CD4-positive, alpha-beta T cell treated with Interleukin-15 for 4 hours (primary cell): ENCODE data around the gene SDF4.

Experiments
- DNase-seq: peaks from one replicate; pipeline ENCODE4 v3.0.0-alpha.2; 2020; ENCODE audit warnings: low spot score

The SDF4 gene

GRCh38 chr1:1212780-1213344 is 18.9 kb downstream of the SDF4 start:
- DNase-seq, result no peak

GRCh38 chr1:1211541-1212441 is 20.0 kb downstream of the SDF4 start:
- DNase-seq, result no peak

GRCh38 chr1:1210726-1211540 is 20.9 kb downstream of the SDF4 start:
- no peak for DNase-seq

- DNase-seq, result no peak
Measured at GRCh38 chr1:1208713-1209433, 22.9 kb downstream of the SDF4 start.

- no peak for DNase-seq
Measured at GRCh38 chr1:1207571-1207892, 24.3 kb downstream of the SDF4 start.

- DNase-seq, result no peak
Measured at GRCh38 chr1:1206966-1207531, 24.8 kb downstream of the SDF4 start.

GRCh38 chr1:1206376-1206965 is 25.3 kb downstream of the SDF4 start, which contains the start of gene TNFRSF18:
TSS of gene TNFRSF18 (minus strand) at chr1:1206592. CDS start at chr1:1206571, 21 bp downstream.
- no peak for DNase-seq

GRCh38 chr1:1205769-1206375 is 25.9 kb downstream of the SDF4 start:
- DNase-seq, result no peak

GRCh38 chr1:1204998-1205768 is 26.6 kb downstream of the SDF4 start:
- no peak for DNase-seq

- DNase-seq, result no peak
Measured at GRCh38 chr1:1204425-1204920, 27.3 kb downstream of the SDF4 start.

- DNase-seq, result no peak
Measured at GRCh38 chr1:1203561-1204424, 28.0 kb downstream of the SDF4 start.

- no peak for DNase-seq
Measured at GRCh38 chr1:1202831-1203560, 28.8 kb downstream of the SDF4 start.

GRCh38 chr1:1200876-1201810 is 30.7 kb downstream of the SDF4 start:
- DNase-seq, result peak; percentile 88

GRCh38 chr1:1199961-1200875 is 31.6 kb downstream of the SDF4 start:
- no peak for DNase-seq

- no peak for DNase-seq
Measured at GRCh38 chr1:1199141-1199960, 32.5 kb downstream of the SDF4 start.
